ENCODE data around the gene WDR17.

GRCh38 chr4:176054942-176055341 lies 10.7 kb upstream of the WDR17 start:
- TF ChIP-seq POLR2A (IDR thresholded peaks at IDR 0.05) (no peak), CTCF (IDR thresholded peaks at IDR 0.05) (no peak)
